ENCODE data around the gene ALDH1L2. TPM values are rescaled to one million over a fixed set of nuclear protein-coding genes. Genes with fewer than 3 reads are reported as not detected.
A peak's percentile ranks its signal among the peaks of the same experiment; 100 is the strongest.

The ALDH1L2 gene
- total and polyA plus RNA-seq, 4 donors = 0.03 to 0.25 (median 0.15) TPM

- Histone ChIP-seq H3K4me3 (ENCODE audit: low read depth in 1 of 3, low read length in 3 of 3) (peak overlapping the region in 2 of 3 donors; percentile 30 to 52), H3K27ac (ENCODE audit: low read depth in 1 of 2, low read length in 2 of 2) (no peak overlapping the region), H3K36me3 (ENCODE audit: control insufficient read depth in 4 of 4, insufficient read depth in 3 of 4, low read depth in 1 of 4, low read length in 3 of 4) (no peaks in the 10 kb centered on the region), H3K4me1 (ENCODE audit: control insufficient read depth in 4 of 4, insufficient read depth in 4 of 4, low read length in 3 of 4) (peaks cover 0 to 6% (median 2%) of the 10 kb centered on the region in 4 donors), H3K9me3 (ENCODE audit: control insufficient read depth in 4 of 4, low read length in 3 of 4) (no peaks in the 10 kb centered on the region), H3K9ac (ENCODE audit: low read depth in 1 of 2, low read length in 2 of 2) (no peak overlapping the region), H3K27me3 (ENCODE audit: control insufficient read depth in 4 of 4, insufficient read depth in 4 of 4, low read length in 3 of 4) (peaks cover 0 to 2% (median 0%) of the 10 kb centered on the region in 4 donors)
- 21% methylated on average over 18 of the region's 18 CpGs for WGBS
- no peak for DNase-seq (ENCODE audit: low spot score)
- TF ChIP-seq FOXA1 (IDR thresholded peaks at IDR 0.05) (no peak), JUND (IDR thresholded peaks at IDR 0.05) (no peak), HNF4A (conservative IDR thresholded peaks at IDR 0.05) (no peak), YY1 (IDR thresholded peaks at IDR 0.05) (no peak), FOXA2 (IDR thresholded peaks at IDR 0.05) (no peak), GABPA (IDR thresholded peaks at IDR 0.05 in 1 of 2, conservative IDR thresholded peaks at IDR 0.05 in 1 of 2) (no peak), REST (IDR thresholded peaks at IDR 0.05) (no peak), SP1 (IDR thresholded peaks at IDR 0.05) (no peak), EGR1 (IDR thresholded peaks at IDR 0.05; ENCODE audit: low read depth in 2 of 2) (no peak), RAD21 (IDR thresholded peaks at IDR 0.05) (no peak), TAF1 (conservative IDR thresholded peaks at IDR 0.05) (no peak), RXRA (IDR thresholded peaks at IDR 0.05) (no peak), NR2F2 (IDR thresholded peaks at IDR 0.05) (no peak)
- TF ChIP-seq, protein P1, sequence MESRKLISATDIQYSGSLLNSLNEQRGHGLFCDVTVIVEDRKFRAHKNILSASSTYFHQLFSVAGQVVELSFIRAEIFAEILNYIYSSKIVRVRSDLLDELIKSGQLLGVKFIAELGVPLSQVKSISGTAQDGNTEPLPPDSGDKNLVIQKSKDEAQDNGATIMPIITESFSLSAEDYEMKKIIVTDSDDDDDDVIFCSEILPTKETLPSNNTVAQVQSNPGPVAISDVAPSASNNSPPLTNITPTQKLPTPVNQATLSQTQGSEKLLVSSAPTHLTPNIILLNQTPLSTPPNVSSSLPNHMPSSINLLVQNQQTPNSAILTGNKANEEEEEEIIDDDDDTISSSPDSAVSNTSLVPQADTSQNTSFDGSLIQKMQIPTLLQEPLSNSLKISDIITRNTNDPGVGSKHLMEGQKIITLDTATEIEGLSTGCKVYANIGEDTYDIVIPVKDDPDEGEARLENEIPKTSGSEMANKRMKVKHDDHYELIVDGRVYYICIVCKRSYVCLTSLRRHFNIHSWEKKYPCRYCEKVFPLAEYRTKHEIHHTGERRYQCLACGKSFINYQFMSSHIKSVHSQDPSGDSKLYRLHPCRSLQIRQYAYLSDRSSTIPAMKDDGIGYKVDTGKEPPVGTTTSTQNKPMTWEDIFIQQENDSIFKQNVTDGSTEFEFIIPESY (IDR thresholded peaks at IDR 0.05) = no peak
- TF ChIP-seq, protein P2, sequence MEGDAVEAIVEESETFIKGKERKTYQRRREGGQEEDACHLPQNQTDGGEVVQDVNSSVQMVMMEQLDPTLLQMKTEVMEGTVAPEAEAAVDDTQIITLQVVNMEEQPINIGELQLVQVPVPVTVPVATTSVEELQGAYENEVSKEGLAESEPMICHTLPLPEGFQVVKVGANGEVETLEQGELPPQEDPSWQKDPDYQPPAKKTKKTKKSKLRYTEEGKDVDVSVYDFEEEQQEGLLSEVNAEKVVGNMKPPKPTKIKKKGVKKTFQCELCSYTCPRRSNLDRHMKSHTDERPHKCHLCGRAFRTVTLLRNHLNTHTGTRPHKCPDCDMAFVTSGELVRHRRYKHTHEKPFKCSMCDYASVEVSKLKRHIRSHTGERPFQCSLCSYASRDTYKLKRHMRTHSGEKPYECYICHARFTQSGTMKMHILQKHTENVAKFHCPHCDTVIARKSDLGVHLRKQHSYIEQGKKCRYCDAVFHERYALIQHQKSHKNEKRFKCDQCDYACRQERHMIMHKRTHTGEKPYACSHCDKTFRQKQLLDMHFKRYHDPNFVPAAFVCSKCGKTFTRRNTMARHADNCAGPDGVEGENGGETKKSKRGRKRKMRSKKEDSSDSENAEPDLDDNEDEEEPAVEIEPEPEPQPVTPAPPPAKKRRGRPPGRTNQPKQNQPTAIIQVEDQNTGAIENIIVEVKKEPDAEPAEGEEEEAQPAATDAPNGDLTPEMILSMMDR (IDR thresholded peaks at IDR 0.05; ENCODE audit: low read depth, low read length, missing input control) = no peak
- TF ChIP-seq, protein P3, sequence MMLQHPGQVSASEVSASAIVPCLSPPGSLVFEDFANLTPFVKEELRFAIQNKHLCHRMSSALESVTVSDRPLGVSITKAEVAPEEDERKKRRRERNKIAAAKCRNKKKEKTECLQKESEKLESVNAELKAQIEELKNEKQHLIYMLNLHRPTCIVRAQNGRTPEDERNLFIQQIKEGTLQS (IDR thresholded peaks at IDR 0.05) = no peak
Measured at GRCh38 chr12:105083551-105084105, 630 bp downstream of the ALDH1L2 start.

DNA sequence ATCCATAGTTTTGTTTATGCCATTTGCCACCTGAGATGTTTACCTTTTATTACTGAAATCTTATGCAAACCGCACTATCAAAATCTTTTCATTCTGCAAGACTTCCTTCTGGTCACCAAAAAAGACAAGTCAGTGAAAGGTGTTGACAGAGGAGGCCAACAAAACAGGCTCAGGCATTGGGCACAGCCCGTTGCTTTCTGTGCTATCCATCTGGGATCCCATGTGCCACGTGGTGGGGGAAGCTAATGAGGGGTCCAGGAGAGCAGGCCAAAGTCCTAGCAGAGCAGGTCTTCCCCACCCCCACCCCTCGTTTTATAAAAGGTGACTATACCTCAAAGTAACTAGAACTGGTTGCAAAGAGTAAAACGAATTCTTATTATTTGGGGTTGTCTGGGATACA is 1.2 kb downstream of the ALDH1L2 start:
- Histone ChIP-seq H3K4me3 (ENCODE audit: low read depth in 1 of 3, low read length in 3 of 3) (no peak overlapping the region), H3K27ac (ENCODE audit: low read depth in 1 of 2, low read length in 2 of 2) (no peak overlapping the region), H3K4me1 (ENCODE audit: control insufficient read depth in 4 of 4, insufficient read depth in 4 of 4, low read length in 3 of 4) (peaks cover 0 to 6% (median 2%) of the 10 kb centered on the region in 4 donors)
- TF ChIP-seq FOXA1 (IDR thresholded peaks at IDR 0.05) = no peak
- no peak for TF ChIP-seq JUND (IDR thresholded peaks at IDR 0.05)
- no peak for TF ChIP-seq TAF1 (conservative IDR thresholded peaks at IDR 0.05)
- TF ChIP-seq GABPA (IDR thresholded peaks at IDR 0.05 in 1 of 2, conservative IDR thresholded peaks at IDR 0.05 in 1 of 2) = no peak
- no peak for TF ChIP-seq FOXA2 (IDR thresholded peaks at IDR 0.05)
- no peak for TF ChIP-seq YY1 (IDR thresholded peaks at IDR 0.05)
- TF ChIP-seq RXRA (IDR thresholded peaks at IDR 0.05) = no peak
- TF ChIP-seq, protein P2 (IDR thresholded peaks at IDR 0.05; ENCODE audit: low read depth, low read length, missing input control) = no peak
- TF ChIP-seq NR2F2 (IDR thresholded peaks at IDR 0.05) = no peak
- TF ChIP-seq RAD21 (IDR thresholded peaks at IDR 0.05) = no peak
- no peak for TF ChIP-seq EGR1 (IDR thresholded peaks at IDR 0.05; ENCODE audit: low read depth in 2 of 2)
- TF ChIP-seq, protein P1 (IDR thresholded peaks at IDR 0.05) = no peak
- TF ChIP-seq, protein P4, sequence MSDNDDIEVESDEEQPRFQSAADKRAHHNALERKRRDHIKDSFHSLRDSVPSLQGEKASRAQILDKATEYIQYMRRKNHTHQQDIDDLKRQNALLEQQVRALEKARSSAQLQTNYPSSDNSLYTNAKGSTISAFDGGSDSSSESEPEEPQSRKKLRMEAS (IDR thresholded peaks at IDR 0.05) = no peak

More for the DNA sequence above, 1.2 kb downstream of the ALDH1L2 start:
- no peak for DNase-seq (ENCODE audit: low spot score)
- Histone ChIP-seq H3K36me3 (ENCODE audit: control insufficient read depth in 4 of 4, insufficient read depth in 3 of 4, low read depth in 1 of 4, low read length in 3 of 4) (no peaks in the 10 kb centered on the region), H3K9ac (ENCODE audit: low read depth in 1 of 2, low read length in 2 of 2) (no peak overlapping the region), H3K9me3 (ENCODE audit: control insufficient read depth in 4 of 4, low read length in 3 of 4) (no peaks in the 10 kb centered on the region), H3K27me3 (ENCODE audit: control insufficient read depth in 4 of 4, insufficient read depth in 4 of 4, low read length in 3 of 4) (peaks cover 0 to 2% (median 0%) of the 10 kb centered on the region in 4 donors)
- 56% methylated on average over 5 of the region's 5 CpGs for WGBS
